CD4-positive, alpha-beta T cell (primary cell): ENCODE data around the gene UXS1. TPM values are rescaled to one million over a fixed set of nuclear protein-coding genes. Genes with fewer than 3 reads are reported as not detected.

Experiments used
- ATAC-seq: fragments of 200-7000 bp; cut with Tn5 transposase; one replicate; pipeline ENCODE4 v1.10.0; 2022; ENCODE audit warnings: mild to moderate bottlenecking; ENCODE audit not compliant: poor library complexity
- CTCF ChIA-PET: fragments of 350-600 bp; sonication (Branson Sonifier 250); formaldehyde crosslinking; loops from one replicate; lab custom pipeline; 2021; ENCODE audit warnings: antibody characterized with exemption, inconsistent platforms; lab: Charles Lee
- POLR2A ChIA-PET: fragments of 350-600 bp; sonication (Branson Sonifier 250); formaldehyde crosslinking; loops from one replicate; lab custom pipeline; 2021; ENCODE audit warnings: antibody characterized with exemption, inconsistent platforms; lab: Charles Lee
- DNase-seq, 14 experiments: peaks; one replicate each; pipeline ENCODE4 v3.0.0-alpha.2; 2013 to 2020; ENCODE audit warnings: mixed read lengths in 2 of 14
- H3K27ac ChIP-seq, 2 donors: one replicate each; pipeline versions ENCODE4 v1.5.1 to v1.7.0; 2013; ENCODE audit warnings: low read length in 2 of 2, low read depth in 1 of 2, mild to moderate bottlenecking in 1 of 2
- H3K27me3 ChIP-seq, 2 experiments: 1 replicate in 1 of 2; 2 replicates in 1 of 2; pipeline versions ENCODE4 v1.6.1 to v1.7.0; 2013; ENCODE audit warnings: low read length in 2 of 2, control low read depth in 1 of 2, mild to moderate bottlenecking in 1 of 2, moderate library complexity in 1 of 2; ENCODE audit not compliant: insufficient read depth in 2 of 2, control insufficient read depth in 1 of 2
- H3K36me3 ChIP-seq: one replicate; pipeline ENCODE4 v1.6.1; 2013; ENCODE audit warnings: low read length, control low read depth; ENCODE audit not compliant: insufficient read depth
- H3K4me1 ChIP-seq: one replicate; pipeline ENCODE4 v1.6.1; 2013; ENCODE audit warnings: low read length, control low read depth; ENCODE audit not compliant: insufficient read depth
- H3K4me3 ChIP-seq: one replicate; pipeline ENCODE4 v1.5.1; 2013; ENCODE audit warnings: mild to moderate bottlenecking, low read length, moderate library complexity
- H3K9me3 ChIP-seq, 2 experiments: 1 replicate in 1 of 2; 2 replicates in 1 of 2; pipeline versions ENCODE4 v1.6.1 to v1.7.0; 2013; ENCODE audit warnings: low read length in 2 of 2, mild to moderate bottlenecking in 2 of 2, control low read depth in 1 of 2, moderate library complexity in 1 of 2; ENCODE audit not compliant: control insufficient read depth in 1 of 2, insufficient read depth in 1 of 2
- H3K27ac Mint-ChIP-seq: one replicate; pipeline ENCODE4 v1.8.0; 2020; ENCODE audit warnings: mixed read lengths
- H3K27me3 Mint-ChIP-seq: one replicate; pipeline ENCODE4 v1.8.0; 2021; ENCODE audit warnings: mixed read lengths
- H3K36me3 Mint-ChIP-seq: one replicate; pipeline ENCODE4 v1.8.0; 2021; ENCODE audit warnings: low read depth, mixed read lengths
- H3K4me1 Mint-ChIP-seq: one replicate; pipeline ENCODE4 v1.8.0; 2021; ENCODE audit warnings: low read depth, mixed read lengths
- H3K4me3 Mint-ChIP-seq: one replicate; pipeline ENCODE4 v1.8.0; 2020; ENCODE audit warnings: mild to moderate bottlenecking, mixed read lengths
- H3K9me3 Mint-ChIP-seq: one replicate; pipeline ENCODE4 v1.8.0; 2020; ENCODE audit warnings: mixed read lengths
- intact Hi-C, 2 experiments: fragments of 100-400 bp; cut with DNase I in 1 of 2; cut with micrococcal nuclease in 1 of 2; formaldehyde crosslinking; loops; one replicate each; pipeline versions ENCODE4 v1.15.1 to v1.9.0; 2023 to 2025; cut with DNase I, micrococcal nuclease
- total RNA-seq, 174 experiments: library from RNA in 2 of 174; stranded (reverse) in 2 of 174; gene quantifications; one replicate each; pipeline ENCODE4 v1.2.3 and lab custom pipeline; 2021 to 2026
- TF ChIP-seq, protein P1 (sequence below): fragments of 200-600 bp; IDR thresholded peaks from one replicate; pipeline ENCODE4 v1.8.0; 2022; ENCODE audit warnings: antibody characterized with exemption, mild to moderate bottlenecking

UXS1 gene
- total RNA-seq, 2 experiments from 2014 or later: 59.3 to 67.1 TPM

DNA sequence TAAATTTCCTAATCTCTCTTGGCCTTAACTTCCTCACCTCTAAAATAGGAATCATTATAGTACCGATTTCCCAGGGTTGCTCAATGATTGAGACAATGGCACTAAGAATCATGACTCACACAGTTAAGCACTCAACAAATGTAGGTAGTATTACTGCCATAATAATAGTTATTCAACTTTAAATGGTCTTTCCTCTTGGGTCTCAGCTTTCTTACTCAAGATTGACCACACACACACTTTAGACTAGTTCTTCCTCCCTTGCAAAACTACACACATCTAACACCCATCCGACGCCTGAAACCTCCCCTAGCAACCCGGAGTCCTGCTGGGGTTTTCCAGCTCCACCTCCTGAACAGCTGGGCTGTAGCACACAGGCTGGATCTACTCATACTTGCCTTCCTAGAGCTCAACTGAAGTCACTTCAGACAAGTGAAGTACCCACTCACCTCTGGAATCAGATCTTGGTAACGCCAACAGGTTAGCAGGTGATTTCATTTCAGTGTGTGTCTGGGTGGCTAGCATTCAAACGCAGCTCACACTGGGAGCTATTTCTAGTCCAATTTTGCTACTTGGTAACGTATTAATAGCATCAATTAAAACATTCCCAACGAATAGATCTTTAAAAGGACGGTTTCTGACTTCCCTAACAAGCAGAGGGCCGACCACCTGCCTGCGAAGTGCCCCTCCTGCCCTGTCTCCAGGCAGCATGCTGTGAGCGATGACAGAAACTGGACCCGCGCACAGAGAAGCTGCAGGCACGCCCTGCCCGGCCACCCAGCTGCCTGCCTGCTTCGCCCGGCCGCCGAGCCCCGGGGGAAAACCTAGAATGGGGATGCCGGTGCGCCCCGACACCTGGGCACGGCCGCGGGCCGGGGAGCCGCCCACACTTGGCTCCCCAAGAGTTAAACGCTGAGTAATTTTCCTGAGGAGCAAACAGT lies 1.1 kb downstream of the UXS1 start:
- no peaks in the 10 kb centered on the region for H3K27me3 ChIP-seq
- intact Hi-C loops: loop anchor here (5.0 to 10.0 kb wide), 4 partner anchors 48 to 868 kb away; partner anchors contain the start of gene TGFBRAP1 (in 1 of the 2)
- Mint-ChIP-seq H3K4me3 (peak overlapping the region; percentile 91), H3K27me3 (no peaks in the 10 kb centered on the region), H3K27ac (peak overlapping the region; percentile 82), H3K9me3 (no peaks in the 10 kb centered on the region), H3K4me1 (peaks cover 59% of the 10 kb centered on the region), H3K36me3 (peaks cover 33% of the 10 kb centered on the region)
- DNase-seq (peak in 13 of 14 experiments; percentile 7 to 82 (median 19)), ATAC-seq (no peak)
- H3K27ac ChIP-seq: peak overlapping the region in 1 of 2 donors; percentile 71
- H3K9me3 ChIP-seq: no peaks in the 10 kb centered on the region
- no peaks in the 10 kb centered on the region for H3K36me3 ChIP-seq
- ChIA-PET POLR2A (interaction anchor here (0.6 to 4.6 kb wide), 8 partner anchors 11 to 446 kb away, joined by 3 to 59 read pairs (median 4); no protein-coding TSS in a partner anchor), CTCF (interaction anchor here (0.6 to 1.8 kb wide), 5 partner anchors 10 to 389 kb away, joined by 3 to 6 read pairs (median 4); no protein-coding TSS in a partner anchor)
- H3K4me1 ChIP-seq: peaks cover 53% of the 10 kb centered on the region
- peak overlapping the region; percentile 76 for H3K4me3 ChIP-seq
- TF ChIP-seq, protein P1, sequence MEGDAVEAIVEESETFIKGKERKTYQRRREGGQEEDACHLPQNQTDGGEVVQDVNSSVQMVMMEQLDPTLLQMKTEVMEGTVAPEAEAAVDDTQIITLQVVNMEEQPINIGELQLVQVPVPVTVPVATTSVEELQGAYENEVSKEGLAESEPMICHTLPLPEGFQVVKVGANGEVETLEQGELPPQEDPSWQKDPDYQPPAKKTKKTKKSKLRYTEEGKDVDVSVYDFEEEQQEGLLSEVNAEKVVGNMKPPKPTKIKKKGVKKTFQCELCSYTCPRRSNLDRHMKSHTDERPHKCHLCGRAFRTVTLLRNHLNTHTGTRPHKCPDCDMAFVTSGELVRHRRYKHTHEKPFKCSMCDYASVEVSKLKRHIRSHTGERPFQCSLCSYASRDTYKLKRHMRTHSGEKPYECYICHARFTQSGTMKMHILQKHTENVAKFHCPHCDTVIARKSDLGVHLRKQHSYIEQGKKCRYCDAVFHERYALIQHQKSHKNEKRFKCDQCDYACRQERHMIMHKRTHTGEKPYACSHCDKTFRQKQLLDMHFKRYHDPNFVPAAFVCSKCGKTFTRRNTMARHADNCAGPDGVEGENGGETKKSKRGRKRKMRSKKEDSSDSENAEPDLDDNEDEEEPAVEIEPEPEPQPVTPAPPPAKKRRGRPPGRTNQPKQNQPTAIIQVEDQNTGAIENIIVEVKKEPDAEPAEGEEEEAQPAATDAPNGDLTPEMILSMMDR: no peak

DNA sequence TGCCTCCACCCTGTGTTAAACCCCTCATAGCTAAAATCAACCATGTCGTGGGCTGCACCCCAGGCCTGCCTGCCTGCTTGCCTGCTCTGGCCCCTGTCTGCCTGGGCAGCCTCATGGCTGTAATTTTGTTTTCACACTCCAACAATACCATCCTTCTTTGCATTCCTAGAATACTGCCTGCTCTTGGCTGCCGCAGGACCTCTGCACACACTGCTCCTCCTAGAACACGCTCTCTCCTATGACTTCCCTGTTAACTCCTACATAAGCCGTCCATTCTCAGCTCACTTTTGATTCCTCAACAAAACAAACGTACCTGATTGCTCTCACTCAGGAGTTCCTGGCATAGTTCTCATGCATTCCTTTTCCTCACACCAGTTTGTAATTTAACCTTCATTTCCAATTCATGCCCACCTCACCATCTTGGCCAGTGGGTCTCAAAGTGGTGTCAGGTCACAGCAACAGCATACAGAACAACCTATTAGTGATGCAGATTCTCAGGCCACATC lies 2.5 kb downstream of the UXS1 start:
- H3K9me3 ChIP-seq: no peaks in the 10 kb centered on the region
- Mint-ChIP-seq H3K36me3 (peaks cover 33% of the 10 kb centered on the region), H3K4me1 (peaks cover 74% of the 10 kb centered on the region), H3K27ac (peak overlapping the region; percentile 82), H3K27me3 (no peaks in the 10 kb centered on the region), H3K9me3 (no peaks in the 10 kb centered on the region), H3K4me3 (peak overlapping the region; percentile 78)
- H3K4me1 ChIP-seq: peaks cover 60% of the 10 kb centered on the region
- H3K4me3 ChIP-seq: no peak overlapping the region
- ChIA-PET CTCF (interaction anchor here (1.6 kb wide), 1 partner anchor 28 kb away, joined by 3 read pairs; no protein-coding TSS in a partner anchor), POLR2A (interaction anchor here (3.6 kb wide), 1 partner anchor 31 kb away, joined by 14 read pairs; no protein-coding TSS in a partner anchor)
- H3K27ac ChIP-seq: no peak overlapping the region
- TF ChIP-seq, protein P1: no peak
- intact Hi-C loops: loop anchor here (2.0 to 10.0 kb wide), 5 partner anchors 27 to 867 kb away; partner anchors contain the start of gene TGFBRAP1 (in 1 of the 2)
- DNase-seq: no peak
- H3K27me3 ChIP-seq: no peaks in the 10 kb centered on the region
- no peak for ATAC-seq
- no peaks in the 10 kb centered on the region for H3K36me3 ChIP-seq

DNA sequence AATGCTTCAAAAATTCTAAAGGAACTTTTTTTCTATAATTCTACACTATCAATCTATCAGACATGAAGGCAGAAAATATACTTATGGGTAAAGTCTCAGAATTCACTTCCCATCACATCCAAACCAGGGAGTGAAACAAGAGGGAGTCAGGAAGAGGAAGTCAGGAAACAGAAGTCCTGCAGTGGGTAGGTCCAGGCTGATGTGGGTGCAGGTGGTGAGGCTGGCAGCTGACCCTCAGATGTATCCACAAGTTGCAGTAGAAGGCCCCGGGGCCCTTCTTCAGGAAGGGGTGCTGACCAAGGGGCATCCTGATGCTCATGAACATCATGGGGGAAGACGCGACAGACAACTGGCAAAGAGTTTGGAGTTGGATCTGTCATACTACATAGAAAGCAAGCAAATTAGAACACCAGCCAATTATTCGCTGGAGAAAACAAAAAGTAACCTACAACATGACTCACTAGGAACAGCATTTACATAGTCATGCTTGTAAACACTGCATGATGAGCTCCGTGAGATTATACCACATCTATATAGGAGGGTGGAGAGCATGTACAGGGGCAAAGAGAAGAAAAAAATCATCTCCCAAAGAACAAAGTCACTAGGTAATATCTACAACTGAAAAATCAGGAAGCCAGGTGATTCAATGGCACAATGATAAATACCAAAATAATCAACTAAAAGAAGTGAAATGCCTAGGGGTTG lies 4.2 kb downstream of the UXS1 start:
- H3K4me3 Mint-ChIP-seq: peak overlapping the region; percentile 60
- DNase-seq: no peak
- Histone ChIP-seq H3K4me3 (no peak overlapping the region), H3K9me3 (no peaks in the 10 kb centered on the region), H3K27me3 (no peaks in the 10 kb centered on the region), H3K36me3 (no peaks in the 10 kb centered on the region), H3K27ac (no peak overlapping the region), H3K4me1 (peaks cover 55% of the 10 kb centered on the region)
- no peak for ATAC-seq
- ChIA-PET CTCF (interaction anchor here (1.6 kb wide), 1 partner anchor 26 kb away, joined by 3 read pairs; no protein-coding TSS in a partner anchor), POLR2A (interaction anchor here (0.7 to 3.6 kb wide), 2 partner anchors 8 to 29 kb away, joined by 3 to 14 read pairs; no protein-coding TSS in a partner anchor)
- peak overlapping the region; percentile 78 for H3K27ac Mint-ChIP-seq
- peaks cover 33% of the 10 kb centered on the region for H3K36me3 Mint-ChIP-seq
- no peaks in the 10 kb centered on the region for H3K9me3 Mint-ChIP-seq
- intact Hi-C loops: loop anchor here (2.0 to 10.0 kb wide), 5 partner anchors 25 to 865 kb away; partner anchors contain the start of gene TGFBRAP1 (in 1 of the 2)
- H3K4me1 Mint-ChIP-seq: peaks cover 83% of the 10 kb centered on the region
- TF ChIP-seq, protein P1: no peak
- H3K27me3 Mint-ChIP-seq: no peaks in the 10 kb centered on the region
